ENCODE data around the gene BMPR1A. TPM values are rescaled to one million over a fixed set of nuclear protein-coding genes. Genes with fewer than 3 reads are reported as not detected.

The BMPR1A gene
- total and polyA plus RNA-seq, 4 donors: 3.8 to 66.2 (median 19.7) TPM

DNA sequence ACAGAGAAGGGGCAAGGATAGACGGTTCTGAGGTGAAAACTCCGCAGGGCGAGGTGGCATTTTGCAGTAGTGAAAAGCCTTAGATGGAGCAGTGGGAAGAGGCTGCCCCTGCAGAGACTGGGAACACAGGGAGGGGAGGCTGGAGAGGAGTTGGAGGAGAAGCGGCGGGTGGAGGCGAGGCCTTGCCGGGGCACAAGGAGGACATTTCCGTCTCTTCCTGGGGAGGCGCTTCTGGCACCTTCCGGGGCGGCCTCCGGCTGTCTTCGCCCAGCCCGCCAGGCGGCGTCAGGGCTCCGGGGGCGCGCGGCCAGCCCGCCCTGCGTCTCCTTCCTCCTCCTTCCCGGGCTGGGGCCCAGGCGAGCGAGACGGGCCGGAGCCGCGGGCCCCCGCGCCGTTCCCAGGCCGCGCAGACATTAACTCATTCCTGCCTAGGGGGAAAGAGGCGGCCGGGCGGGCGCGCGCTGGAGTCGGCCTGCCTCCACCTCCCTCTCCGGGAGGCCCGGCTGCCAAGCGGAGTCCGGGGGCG, 45.4 kb upstream of the BMPR1A start:
- Histone ChIP-seq H3K27ac (ENCODE audit: low read depth in 1 of 2, low read length in 1 of 2) (peak overlapping the region; percentile 93 to 95), H3K36me3 (ENCODE audit: control insufficient read depth in 4 of 4, insufficient read depth in 4 of 4, low read length in 4 of 4) (peaks cover 0 to 3% (median 0%) of the 10 kb centered on the region in 4 donors), H3K9ac (ENCODE audit: insufficient read depth in 1 of 2, low read length in 2 of 2) (peak overlapping the region; percentile 60 to 68), H3K4me1 (ENCODE audit: control insufficient read depth in 5 of 5, insufficient read depth in 5 of 5, low read length in 5 of 5) (peaks cover 0 to 15% (median 4%) of the 10 kb centered on the region in 5 donors), H3K9me3 (ENCODE audit: control insufficient read depth in 4 of 4, insufficient read depth in 3 of 4, low read length in 3 of 4) (no peaks in the 10 kb centered on the region), H3K27me3 (ENCODE audit: control insufficient read depth in 3 of 3, insufficient read depth in 3 of 3, low read length in 2 of 3) (no peaks in the 10 kb centered on the region), H3K4me3 (peak overlapping the region; percentile 50)
- WGBS, 2 donors: 4 to 7% methylated on average over 35 to 46 of the region's 46 CpGs
- TF ChIP-seq, protein P1, sequence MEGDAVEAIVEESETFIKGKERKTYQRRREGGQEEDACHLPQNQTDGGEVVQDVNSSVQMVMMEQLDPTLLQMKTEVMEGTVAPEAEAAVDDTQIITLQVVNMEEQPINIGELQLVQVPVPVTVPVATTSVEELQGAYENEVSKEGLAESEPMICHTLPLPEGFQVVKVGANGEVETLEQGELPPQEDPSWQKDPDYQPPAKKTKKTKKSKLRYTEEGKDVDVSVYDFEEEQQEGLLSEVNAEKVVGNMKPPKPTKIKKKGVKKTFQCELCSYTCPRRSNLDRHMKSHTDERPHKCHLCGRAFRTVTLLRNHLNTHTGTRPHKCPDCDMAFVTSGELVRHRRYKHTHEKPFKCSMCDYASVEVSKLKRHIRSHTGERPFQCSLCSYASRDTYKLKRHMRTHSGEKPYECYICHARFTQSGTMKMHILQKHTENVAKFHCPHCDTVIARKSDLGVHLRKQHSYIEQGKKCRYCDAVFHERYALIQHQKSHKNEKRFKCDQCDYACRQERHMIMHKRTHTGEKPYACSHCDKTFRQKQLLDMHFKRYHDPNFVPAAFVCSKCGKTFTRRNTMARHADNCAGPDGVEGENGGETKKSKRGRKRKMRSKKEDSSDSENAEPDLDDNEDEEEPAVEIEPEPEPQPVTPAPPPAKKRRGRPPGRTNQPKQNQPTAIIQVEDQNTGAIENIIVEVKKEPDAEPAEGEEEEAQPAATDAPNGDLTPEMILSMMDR (IDR thresholded peaks at IDR 0.05; ENCODE audit: control extremely low read depth, extremely low read depth): peak; percentile 67
- DNase-seq: peak; percentile 95 to 97 (median 96)
- ATAC-seq (ENCODE audit: insufficient read depth, low FRiP score): peak; percentile 96

DNA sequence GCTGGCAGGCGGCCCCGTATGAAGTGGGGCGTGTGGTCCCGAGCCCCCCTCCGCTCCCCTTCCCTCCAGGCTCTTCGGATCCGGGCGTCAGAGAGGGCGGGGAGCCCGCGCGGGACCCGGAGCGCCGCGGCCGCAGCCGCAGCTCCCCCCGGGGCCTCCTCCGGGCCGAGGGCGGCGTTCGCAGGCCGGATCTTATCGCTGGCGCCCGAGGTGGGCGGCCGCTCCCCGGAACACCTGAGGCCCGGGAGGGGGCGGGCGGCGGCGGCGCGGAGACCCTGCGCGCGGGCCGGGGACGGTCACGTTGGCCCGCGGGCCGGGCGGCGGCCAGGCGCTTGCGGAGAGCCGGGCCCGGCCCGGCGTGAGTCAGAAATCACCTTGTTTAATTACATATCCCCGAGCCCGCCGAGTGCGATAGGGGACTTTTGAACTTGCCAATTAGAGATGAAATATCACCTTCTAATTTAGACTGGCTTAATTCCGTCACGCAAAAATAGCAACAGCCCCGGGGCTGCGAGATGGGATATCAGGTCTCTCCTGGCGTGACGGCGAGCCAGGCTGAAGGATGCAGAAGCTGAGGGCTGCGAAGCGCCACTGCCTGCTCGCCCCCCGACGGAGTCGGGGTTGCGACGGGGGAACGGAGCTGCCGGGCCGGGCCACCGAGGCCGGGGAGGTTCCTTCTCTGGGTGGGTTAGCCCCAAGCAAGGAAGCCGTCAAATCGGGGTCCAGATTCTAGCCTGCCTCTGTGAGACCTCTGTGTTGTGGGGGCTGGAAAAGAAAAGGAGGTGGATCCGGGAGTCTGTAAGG, 44.7 kb upstream of the BMPR1A start:
- TF ChIP-seq, protein P1 (IDR thresholded peaks at IDR 0.05; ENCODE audit: control extremely low read depth, extremely low read depth): no peak
- ATAC-seq (ENCODE audit: insufficient read depth, low FRiP score): peak; percentile 36
- 1% methylated on average over 67 to 82 of the region's 82 CpGs for WGBS, 2 donors

DNA sequence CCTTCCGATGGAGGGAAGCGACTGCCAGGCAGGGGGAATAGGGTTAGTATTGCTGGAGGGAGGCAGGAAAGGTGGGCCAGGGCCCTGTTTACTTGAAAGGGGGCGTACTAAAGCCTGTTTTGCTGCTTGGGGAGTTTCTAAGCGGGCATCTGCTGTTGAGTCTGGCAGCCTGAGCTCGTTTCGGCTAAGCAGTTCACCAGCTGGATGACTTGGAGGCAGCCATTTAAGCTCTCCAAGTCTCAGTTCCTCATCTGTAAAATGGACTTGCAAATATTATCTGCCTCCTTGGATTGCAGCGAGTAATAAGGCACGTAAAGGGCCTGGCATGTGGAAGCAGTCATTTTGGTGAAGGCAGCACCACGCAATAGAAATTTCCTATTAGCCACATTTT, 44.1 kb upstream of the BMPR1A start:
- no peaks in the 10 kb centered on the region for H3K36me3 ChIP-seq (ENCODE audit: control insufficient read depth in 4 of 4, insufficient read depth in 4 of 4, low read length in 4 of 4)
- no peak for DNase-seq
- H3K27me3 ChIP-seq (ENCODE audit: control insufficient read depth in 3 of 3, insufficient read depth in 3 of 3, low read length in 2 of 3): no peaks in the 10 kb centered on the region
- peaks cover 0 to 15% (median 4%) of the 10 kb centered on the region in 5 donors for H3K4me1 ChIP-seq (ENCODE audit: control insufficient read depth in 5 of 5, insufficient read depth in 5 of 5, low read length in 5 of 5)
- ATAC-seq (ENCODE audit: insufficient read depth, low FRiP score): no peak
- peak overlapping the region; percentile 53 to 74 for H3K9ac ChIP-seq (ENCODE audit: insufficient read depth in 1 of 2, low read length in 2 of 2)
- WGBS, 2 donors: 55% methylated on average over 9 of the region's 9 CpGs
- no peak overlapping the region for H3K4me3 ChIP-seq
- no peaks in the 10 kb centered on the region for H3K9me3 ChIP-seq (ENCODE audit: control insufficient read depth in 4 of 4, insufficient read depth in 3 of 4, low read length in 3 of 4)
- TF ChIP-seq, protein P1 (IDR thresholded peaks at IDR 0.05; ENCODE audit: control extremely low read depth, extremely low read depth): no peak
- peak overlapping the region; percentile 93 to 95 for H3K27ac ChIP-seq (ENCODE audit: low read depth in 1 of 2, low read length in 1 of 2)

More for the DNA sequence above, 44.7 kb upstream of the BMPR1A start:
- no peaks in the 10 kb centered on the region for H3K36me3 ChIP-seq (ENCODE audit: control insufficient read depth in 4 of 4, insufficient read depth in 4 of 4, low read length in 4 of 4)
- peaks cover 0 to 15% (median 4%) of the 10 kb centered on the region in 5 donors for H3K4me1 ChIP-seq (ENCODE audit: control insufficient read depth in 5 of 5, insufficient read depth in 5 of 5, low read length in 5 of 5)
- H3K9me3 ChIP-seq (ENCODE audit: control insufficient read depth in 4 of 4, insufficient read depth in 3 of 4, low read length in 3 of 4): no peaks in the 10 kb centered on the region
- peak overlapping the region; percentile 50 for H3K4me3 ChIP-seq
- H3K27ac ChIP-seq (ENCODE audit: low read depth in 1 of 2, low read length in 1 of 2): peak overlapping the region; percentile 93 to 95
- DNase-seq: peak; percentile 68 to 78 (median 74)
- H3K27me3 ChIP-seq (ENCODE audit: control insufficient read depth in 3 of 3, insufficient read depth in 3 of 3, low read length in 2 of 3): no peaks in the 10 kb centered on the region
- peak overlapping the region; percentile 68 to 74 for H3K9ac ChIP-seq (ENCODE audit: insufficient read depth in 1 of 2, low read length in 2 of 2)
